Liver (tissue), 3 donors: ENCODE measurements around the gene SESTD1.

Experiments
- CTCF ChIP-seq: fragments of 150-350 bp; IDR thresholded peaks from 2 replicates; pipeline ENCODE4 v1.5.1; 2017; ENCODE audit warnings: improper control_type of control experiment, low read depth, low read length; ENCODE audit not compliant: missing input control
- FOXA1 ChIP-seq: IDR thresholded peaks from 2 replicates; pipeline ENCODE4 v1.6.1; 2016; ENCODE audit warnings: antibody characterized with exemption
- HNF4A ChIP-seq, 2 donors: conservative IDR thresholded peaks; 2 replicates each; pipeline ENCODE4 v1.6.1; 2016; ENCODE audit warnings: antibody characterized with exemption in 2 of 2, mild to moderate bottlenecking in 2 of 2
- JUND ChIP-seq, 2 donors: IDR thresholded peaks; 2 replicates each; pipeline ENCODE4 v1.6.1; 2016; ENCODE audit warnings: antibody characterized with exemption in 2 of 2
- MAX ChIP-seq: IDR thresholded peaks from 2 replicates; pipeline ENCODE4 v1.6.1; 2016; ENCODE audit warnings: antibody characterized with exemption
- RAD21 ChIP-seq, 2 donors: IDR thresholded peaks; 2 replicates each; pipeline ENCODE4 v1.6.1; 2016; ENCODE audit warnings: antibody characterized with exemption in 2 of 2, mild to moderate bottlenecking in 2 of 2
- REST ChIP-seq: IDR thresholded peaks from 2 replicates; pipeline ENCODE4 v1.6.1; 2016; ENCODE audit warnings: antibody characterized with exemption, mild to moderate bottlenecking
- SP1 ChIP-seq: IDR thresholded peaks from 2 replicates; pipeline ENCODE4 v1.6.1; 2018; ENCODE audit warnings: antibody characterized with exemption, mild to moderate bottlenecking
- YY1 ChIP-seq: IDR thresholded peaks from 2 replicates; pipeline ENCODE4 v1.6.1; 2016; ENCODE audit warnings: antibody characterized with exemption, mild to moderate bottlenecking
- ZBTB33 ChIP-seq: IDR thresholded peaks from 2 replicates; pipeline ENCODE4 v1.6.1; 2016; ENCODE audit warnings: antibody characterized with exemption
- donor health status: healthy.
- donor health status: healthy.

- TF ChIP-seq CTCF (no peak), REST (no peak), HNF4A (conservative IDR thresholded peaks at IDR 0.05) (no peak), YY1 (no peak), MAX (no peak), RAD21 (IDR thresholded peaks at IDR 0.05) (no peak), SP1 (no peak), JUND (IDR thresholded peaks at IDR 0.05) (no peak), FOXA1 (no peak), ZBTB33 (no peak)
These were observed 34.0 kb upstream of the SESTD1 start for GRCh38 chr2:179298666-179299065.
